ENCODE measurements around the gene NOL4L. TPM values are rescaled to one million over a fixed set of nuclear protein-coding genes. Genes with fewer than 3 reads are reported as not detected.

The NOL4L gene
- total and polyA plus RNA-seq, 2 donors (not counting 3 experiments of a cell fraction or from before 2014, with no cell fraction given): 55.2 to 79.6 TPM

DNA sequence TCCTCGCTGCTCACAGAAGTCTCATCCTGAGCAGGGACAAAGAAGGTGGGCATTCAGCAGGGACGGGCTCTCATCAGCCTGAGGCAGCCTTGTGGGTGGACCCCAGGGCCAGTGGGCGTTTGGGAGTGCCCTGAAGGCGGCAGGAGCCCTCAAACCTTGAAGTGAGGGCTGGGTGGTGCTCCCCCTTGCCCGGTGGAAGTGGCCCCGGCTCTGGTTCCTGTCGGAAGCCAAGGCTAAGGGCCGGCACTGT lies 110.5 kb downstream of the NOL4L start:
- DNase-seq (ENCODE audit: low read depth, low spot score) (no peak), FAIRE-seq (no peak)
- H4K20me1 ChIP-seq (replicated peaks; ENCODE audit: control insufficient read depth, extremely low read depth, insufficient read depth, low read length): peaks cover 2% of the 10 kb centered on the region
- H3K4me3 ChIP-seq (replicated peaks in 1 of 3; ENCODE audit: insufficient read depth in 1 of 3, low read depth in 1 of 3, low read length in 3 of 3): peak overlapping the region; percentile 24 to 61 (median 30)
- peak overlapping the region; percentile 62 for H3K4me2 ChIP-seq (ENCODE audit: insufficient read depth, low read length)
- dilution Hi-C loops (cut with MboI; ENCODE audit: extremely low pct_ligation_motif_present, low sequenced_read_pairs): no loop called here
- no peaks in the 10 kb centered on the region for H3K9me1 ChIP-seq (replicated peaks; ENCODE audit: control insufficient read depth, extremely low read depth, insufficient read depth, low read length)
- no peaks in the 10 kb centered on the region for H3K9me3 ChIP-seq (replicated peaks; ENCODE audit: control insufficient read depth, insufficient read depth, low read length)
- no peak overlapping the region for H2AFZ ChIP-seq (ENCODE audit: low read depth, low read length)
- intact Hi-C loops (cut with micrococcal nuclease): loop anchor here (2.0 kb wide), 1 partner anchor 178 kb away; no protein-coding TSS in a partner anchor
- H3K27ac ChIP-seq (ENCODE audit: insufficient read depth, low read depth, low read length): peak overlapping the region; percentile 94
- ChIA-PET CTCF (interaction anchor here (1.4 to 3.7 kb wide), 4 partner anchors 9 to 178 kb away, joined by 3 to 34 read pairs (median 6); no protein-coding TSS in a partner anchor), POLR2A (no interaction called here)
- H3K9ac ChIP-seq (replicated peaks; ENCODE audit: extremely low read depth, insufficient read depth, low read length): peak overlapping the region; percentile 72
- no peaks in the 10 kb centered on the region for H3K27me3 ChIP-seq (ENCODE audit: control insufficient read depth in 2 of 2, insufficient read depth in 2 of 2, low read length in 2 of 2)
- peaks cover 94% of the 10 kb centered on the region for H3K4me1 ChIP-seq (ENCODE audit: control insufficient read depth, extremely low read depth, insufficient read depth, low read length)
- H3K36me3 ChIP-seq (ENCODE audit: control insufficient read depth in 2 of 2, extremely low read depth in 1 of 2, insufficient read depth in 2 of 2, low read length in 2 of 2): peaks cover 12 to 16% of the 10 kb centered on the region in 2 experiments
- peaks cover 94% of the 10 kb centered on the region for H3K79me2 ChIP-seq (ENCODE audit: control insufficient read depth, insufficient read depth, low read length)
- TF ChIP-seq FOS (IDR thresholded peaks at IDR 0.05; ENCODE audit: borderline replicate concordance, insufficient read depth, low read length) (no peak), POLR2A (IDR thresholded peaks at IDR 0.05; ENCODE audit: low read depth, low read length) (no peak), GATA2 (IDR thresholded peaks at IDR 0.05; ENCODE audit: insufficient read depth, insufficient read length, low read depth, low read length) (no peak), JUN (IDR thresholded peaks at IDR 0.05; ENCODE audit: borderline replicate concordance, insufficient read depth, insufficient read length, low read depth) (no peak), POLR2AphosphoS5 (IDR thresholded peaks at IDR 0.05; ENCODE audit: insufficient read depth, low read depth, low read length) (no peak)
- TF ChIP-seq, protein P1, sequence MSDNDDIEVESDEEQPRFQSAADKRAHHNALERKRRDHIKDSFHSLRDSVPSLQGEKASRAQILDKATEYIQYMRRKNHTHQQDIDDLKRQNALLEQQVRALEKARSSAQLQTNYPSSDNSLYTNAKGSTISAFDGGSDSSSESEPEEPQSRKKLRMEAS (IDR thresholded peaks at IDR 0.05; ENCODE audit: insufficient read depth, insufficient read length): no peak
- TF ChIP-seq, protein P2, sequence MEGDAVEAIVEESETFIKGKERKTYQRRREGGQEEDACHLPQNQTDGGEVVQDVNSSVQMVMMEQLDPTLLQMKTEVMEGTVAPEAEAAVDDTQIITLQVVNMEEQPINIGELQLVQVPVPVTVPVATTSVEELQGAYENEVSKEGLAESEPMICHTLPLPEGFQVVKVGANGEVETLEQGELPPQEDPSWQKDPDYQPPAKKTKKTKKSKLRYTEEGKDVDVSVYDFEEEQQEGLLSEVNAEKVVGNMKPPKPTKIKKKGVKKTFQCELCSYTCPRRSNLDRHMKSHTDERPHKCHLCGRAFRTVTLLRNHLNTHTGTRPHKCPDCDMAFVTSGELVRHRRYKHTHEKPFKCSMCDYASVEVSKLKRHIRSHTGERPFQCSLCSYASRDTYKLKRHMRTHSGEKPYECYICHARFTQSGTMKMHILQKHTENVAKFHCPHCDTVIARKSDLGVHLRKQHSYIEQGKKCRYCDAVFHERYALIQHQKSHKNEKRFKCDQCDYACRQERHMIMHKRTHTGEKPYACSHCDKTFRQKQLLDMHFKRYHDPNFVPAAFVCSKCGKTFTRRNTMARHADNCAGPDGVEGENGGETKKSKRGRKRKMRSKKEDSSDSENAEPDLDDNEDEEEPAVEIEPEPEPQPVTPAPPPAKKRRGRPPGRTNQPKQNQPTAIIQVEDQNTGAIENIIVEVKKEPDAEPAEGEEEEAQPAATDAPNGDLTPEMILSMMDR (IDR thresholded peaks at IDR 0.05; ENCODE audit: extremely low read depth in 1 of 2, insufficient read depth in 1 of 2, low read depth in 1 of 2, low read length in 2 of 2): no peak
- BruUV-seq (replicated peaks): no TSS peak

Data from endothelial cell of umbilical vein (primary cell).